ENCODE measurements around the gene DDX39A.

Gene DDX39A

DNA sequence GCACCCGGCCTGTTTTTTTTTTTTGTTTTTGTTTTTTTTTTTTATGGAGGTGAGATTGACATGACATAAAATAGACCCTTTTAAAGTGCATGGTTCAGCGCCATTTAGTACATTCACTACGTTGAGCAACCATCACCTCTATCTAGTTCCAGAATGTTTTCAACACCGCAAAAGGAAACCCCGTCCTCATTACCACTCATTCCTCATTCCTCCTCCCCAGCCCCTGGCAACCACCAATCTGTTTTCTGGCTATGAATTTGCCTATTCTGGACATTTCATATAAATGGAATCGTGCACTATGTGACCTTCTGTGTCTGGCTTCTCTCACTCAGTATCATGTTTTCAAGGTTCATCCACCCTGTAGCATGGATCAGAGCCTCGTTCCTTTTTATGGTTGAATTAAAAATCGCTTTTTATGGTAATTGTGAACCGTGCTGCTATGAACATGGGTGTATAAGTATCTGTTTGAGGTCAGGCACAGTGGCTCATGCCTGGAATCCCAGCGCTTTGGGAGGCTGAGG is 47.8 kb downstream of the DDX39A start:
- ChIA-PET POLR2A (no interaction called here), CTCF (no interaction called here)
- DNase-seq (ENCODE audit: extremely low spot score), result no peak
- no peak for TF ChIP-seq TARDBP (IDR thresholded peaks at IDR 0.05)
- TF ChIP-seq CTBP1 (IDR thresholded peaks at IDR 0.05; ENCODE audit: borderline replicate concordance), result no peak
- TF ChIP-seq, protein P1, sequence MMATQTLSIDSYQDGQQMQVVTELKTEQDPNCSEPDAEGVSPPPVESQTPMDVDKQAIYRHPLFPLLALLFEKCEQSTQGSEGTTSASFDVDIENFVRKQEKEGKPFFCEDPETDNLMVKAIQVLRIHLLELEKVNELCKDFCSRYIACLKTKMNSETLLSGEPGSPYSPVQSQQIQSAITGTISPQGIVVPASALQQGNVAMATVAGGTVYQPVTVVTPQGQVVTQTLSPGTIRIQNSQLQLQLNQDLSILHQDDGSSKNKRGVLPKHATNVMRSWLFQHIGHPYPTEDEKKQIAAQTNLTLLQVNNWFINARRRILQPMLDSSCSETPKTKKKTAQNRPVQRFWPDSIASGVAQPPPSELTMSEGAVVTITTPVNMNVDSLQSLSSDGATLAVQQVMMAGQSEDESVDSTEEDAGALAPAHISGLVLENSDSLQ (IDR thresholded peaks at IDR 0.05), result no peak
- no peak for TF ChIP-seq NFRKB (IDR thresholded peaks at IDR 0.05)
- TF ChIP-seq LEF1 (IDR thresholded peaks at IDR 0.05; ENCODE audit: borderline replicate concordance), result no peak
- TF ChIP-seq SUZ12 (IDR thresholded peaks at IDR 0.05), result no peak

DNA sequence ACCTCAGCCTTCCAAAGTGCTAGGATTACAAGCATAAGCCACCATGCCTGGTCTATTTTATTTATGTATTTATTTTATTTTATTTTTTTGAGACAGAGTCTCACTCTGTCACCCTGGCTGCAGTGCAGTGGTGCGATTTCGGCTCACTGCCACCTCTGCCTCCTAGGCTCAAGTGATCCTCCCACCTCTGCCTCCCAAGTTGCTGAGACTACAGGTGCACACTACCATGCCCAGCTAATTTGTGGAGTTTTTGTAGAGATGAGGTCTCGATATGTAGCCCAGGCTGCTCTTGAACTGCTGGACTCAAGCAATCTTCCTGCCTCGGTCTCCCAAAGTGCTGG is 48.2 kb downstream of the DDX39A start:
- no peak for TF ChIP-seq SP1 (IDR thresholded peaks at IDR 0.05)
- no peak for TF ChIP-seq SUZ12 (IDR thresholded peaks at IDR 0.05)
- TF ChIP-seq ZNF384 (IDR thresholded peaks at IDR 0.05), result no peak
- TF ChIP-seq NFRKB (IDR thresholded peaks at IDR 0.05), result no peak
- no peak for TF ChIP-seq LEF1 (IDR thresholded peaks at IDR 0.05; ENCODE audit: borderline replicate concordance)
- TF ChIP-seq ARNT (IDR thresholded peaks at IDR 0.05), result no peak
- TF ChIP-seq, protein P1 (IDR thresholded peaks at IDR 0.05), result no peak
- TF ChIP-seq CTBP1 (IDR thresholded peaks at IDR 0.05; ENCODE audit: borderline replicate concordance), result no peak
- no peak for TF ChIP-seq TARDBP (IDR thresholded peaks at IDR 0.05)
- TF ChIP-seq BHLHE40 (IDR thresholded peaks at IDR 0.05; ENCODE audit: borderline replicate concordance), result no peak
- no peak for TF ChIP-seq HDGF (IDR thresholded peaks at IDR 0.05; ENCODE audit: borderline replicate concordance)
- TF ChIP-seq FOXK2 (IDR thresholded peaks at IDR 0.05), result no peak
- no peak for TF ChIP-seq ELF4 (IDR thresholded peaks at IDR 0.05)
- TF ChIP-seq FOXM1 (IDR thresholded peaks at IDR 0.05; ENCODE audit: borderline replicate concordance), result no peak
- no peak for TF ChIP-seq L3MBTL2 (conservative IDR thresholded peaks at IDR 0.05)
- no peak for TF ChIP-seq FOXA1 (IDR thresholded peaks at IDR 0.05)
- POLR2A ChIA-PET, result no interaction called here
- no peak for DNase-seq (ENCODE audit: extremely low spot score)
- CTCF ChIA-PET, result interaction anchor here (1.1 kb wide), 1 partner anchor 23 kb away, joined by 3 read pairs; no protein-coding TSS in a partner anchor

DNA sequence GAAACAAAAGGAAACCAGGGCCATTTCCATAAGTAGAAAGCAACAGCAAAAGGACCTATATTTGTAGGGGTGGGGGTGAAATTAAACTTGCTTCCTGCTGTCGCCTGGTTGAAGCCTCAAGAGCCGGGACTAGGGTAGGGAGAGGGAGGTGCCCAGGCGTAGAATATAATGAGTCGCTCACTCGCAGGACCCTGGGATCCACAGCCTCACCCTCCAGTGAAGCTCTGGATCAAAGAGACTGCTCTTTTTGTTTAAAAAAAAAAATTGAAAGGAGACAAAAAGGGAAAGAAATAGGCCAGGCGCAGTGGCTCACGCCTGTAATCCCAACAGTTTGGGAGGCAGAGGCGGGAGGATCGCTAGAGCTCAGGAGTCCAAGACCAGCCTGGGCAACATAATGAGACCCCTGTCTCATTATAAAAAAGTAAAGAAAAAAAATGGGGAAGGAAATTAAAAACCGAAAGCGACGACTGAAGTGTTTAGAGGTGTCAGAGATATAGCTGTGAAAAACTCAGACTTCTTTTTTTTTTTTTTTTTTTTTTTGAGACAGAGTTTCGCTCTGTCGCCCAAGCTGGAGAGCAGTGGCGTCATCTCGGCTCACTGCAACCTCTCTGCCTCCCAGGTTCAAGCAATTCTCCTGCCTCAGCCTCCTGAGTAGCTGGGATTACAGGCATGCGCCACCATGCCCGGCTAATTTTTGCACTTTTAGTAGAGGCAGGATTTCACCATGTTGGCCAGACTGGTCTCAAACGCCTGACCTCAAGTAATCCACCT is 48.8 kb downstream of the DDX39A start:
- ChIA-PET CTCF (interaction anchor here (1.1 kb wide), 1 partner anchor 22 kb away, joined by 3 read pairs; no protein-coding TSS in a partner anchor), POLR2A (no interaction called here)
- DNase-seq (ENCODE audit: extremely low spot score), result no peak
- TF ChIP-seq ELF4 (IDR thresholded peaks at IDR 0.05) (no peak), SP1 (IDR thresholded peaks at IDR 0.05) (no peak), NFRKB (IDR thresholded peaks at IDR 0.05) (no peak), BHLHE40 (IDR thresholded peaks at IDR 0.05; ENCODE audit: borderline replicate concordance) (no peak), SUZ12 (IDR thresholded peaks at IDR 0.05) (no peak), L3MBTL2 (conservative IDR thresholded peaks at IDR 0.05) (no peak), FOXA1 (IDR thresholded peaks at IDR 0.05) (no peak), ARNT (IDR thresholded peaks at IDR 0.05) (no peak), ZNF384 (IDR thresholded peaks at IDR 0.05) (no peak), FOXM1 (IDR thresholded peaks at IDR 0.05; ENCODE audit: borderline replicate concordance) (no peak), HDGF (IDR thresholded peaks at IDR 0.05; ENCODE audit: borderline replicate concordance) (no peak), TARDBP (IDR thresholded peaks at IDR 0.05) (no peak), LEF1 (IDR thresholded peaks at IDR 0.05; ENCODE audit: borderline replicate concordance) (no peak)
- TF ChIP-seq, protein P1 (IDR thresholded peaks at IDR 0.05), result no peak

DNA sequence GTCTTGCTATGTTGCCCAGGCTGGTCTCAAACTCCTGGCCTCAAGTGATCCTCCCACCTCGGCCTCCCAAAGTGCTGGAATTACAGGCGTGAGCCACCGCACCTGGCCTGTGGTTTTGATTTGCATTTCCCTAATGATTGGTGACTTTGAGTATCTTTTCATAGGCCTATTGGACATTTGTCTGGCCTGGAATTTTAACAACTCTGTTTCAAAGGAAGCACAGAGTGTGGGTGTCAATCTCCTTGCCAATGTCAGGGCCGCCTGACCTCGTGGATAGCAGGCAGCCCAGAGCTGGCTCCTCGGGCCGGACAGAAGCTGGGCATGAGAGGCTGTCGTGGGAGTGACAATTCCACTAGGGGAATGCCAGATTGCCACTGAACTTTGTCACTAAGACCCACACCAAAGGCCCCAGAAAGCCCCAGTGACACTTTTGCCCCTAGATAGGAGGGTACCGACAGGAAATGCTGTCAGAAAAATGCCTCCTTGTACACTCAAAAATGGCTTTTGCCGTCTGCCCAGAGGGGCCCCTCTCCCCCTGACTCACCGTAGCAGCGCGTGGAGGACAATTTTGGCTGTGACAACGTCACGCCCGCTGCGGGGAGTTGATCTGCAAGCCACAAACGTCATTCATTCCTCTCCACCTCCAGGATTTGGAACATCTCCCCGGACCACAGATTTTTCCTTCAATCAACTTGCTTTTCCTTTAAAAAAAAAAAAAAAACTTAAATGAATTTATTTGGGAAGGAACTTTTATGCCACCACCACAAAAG is 49.6 kb downstream of the DDX39A start:
- no peak for TF ChIP-seq SUZ12 (IDR thresholded peaks at IDR 0.05)
- no peak for TF ChIP-seq L3MBTL2 (conservative IDR thresholded peaks at IDR 0.05)
- TF ChIP-seq CTBP1 (IDR thresholded peaks at IDR 0.05; ENCODE audit: borderline replicate concordance), result no peak
- TF ChIP-seq FOXM1 (IDR thresholded peaks at IDR 0.05; ENCODE audit: borderline replicate concordance), result no peak
- no peak for TF ChIP-seq LEF1 (IDR thresholded peaks at IDR 0.05; ENCODE audit: borderline replicate concordance)
- no peak for TF ChIP-seq FOXK2 (IDR thresholded peaks at IDR 0.05)
- TF ChIP-seq SP1 (IDR thresholded peaks at IDR 0.05), result no peak
- TF ChIP-seq, protein P1 (IDR thresholded peaks at IDR 0.05), result no peak
- no peak for TF ChIP-seq NFRKB (IDR thresholded peaks at IDR 0.05)
- no peak for TF ChIP-seq TARDBP (IDR thresholded peaks at IDR 0.05)
- TF ChIP-seq BHLHE40 (IDR thresholded peaks at IDR 0.05; ENCODE audit: borderline replicate concordance), result no peak
- no peak for TF ChIP-seq HDGF (IDR thresholded peaks at IDR 0.05; ENCODE audit: borderline replicate concordance)
- no peak for DNase-seq (ENCODE audit: extremely low spot score)
- ChIA-PET CTCF (interaction anchor here (1.1 kb wide), 1 partner anchor 21 kb away, joined by 3 read pairs; no protein-coding TSS in a partner anchor), POLR2A (no interaction called here)

DNA sequence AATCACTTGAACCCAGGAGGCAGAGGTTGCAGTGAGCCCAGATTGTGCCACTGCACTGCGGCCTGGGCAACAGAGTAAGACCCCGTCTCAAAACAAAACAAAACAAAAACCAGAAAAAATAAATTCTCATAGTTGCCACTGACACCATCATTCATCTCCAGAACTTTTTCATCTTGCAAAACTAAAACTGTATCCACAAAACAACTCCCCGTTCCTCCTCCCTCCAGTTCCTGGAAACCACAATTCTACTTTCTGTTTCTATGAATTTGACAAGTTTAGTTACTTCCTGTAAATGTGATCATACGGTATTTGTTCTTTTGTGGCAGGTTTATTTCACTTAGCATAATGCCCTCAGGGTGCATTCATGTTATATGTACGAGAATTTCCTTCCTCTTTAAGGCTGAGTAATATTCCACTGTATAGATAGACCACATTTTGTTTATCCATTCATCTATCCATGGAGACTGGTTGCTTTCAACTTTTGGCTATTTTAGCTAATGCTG is 51.1 kb downstream of the DDX39A start:
- no peak for TF ChIP-seq ELF4 (IDR thresholded peaks at IDR 0.05)
- no peak for TF ChIP-seq HDGF (IDR thresholded peaks at IDR 0.05; ENCODE audit: borderline replicate concordance)
- no peak for TF ChIP-seq ZNF384 (IDR thresholded peaks at IDR 0.05)
- no peak for TF ChIP-seq SUZ12 (IDR thresholded peaks at IDR 0.05)
- no peak for TF ChIP-seq L3MBTL2 (conservative IDR thresholded peaks at IDR 0.05)
- TF ChIP-seq NFRKB (IDR thresholded peaks at IDR 0.05), result no peak
- no peak for TF ChIP-seq LEF1 (IDR thresholded peaks at IDR 0.05; ENCODE audit: borderline replicate concordance)
- TF ChIP-seq FOXA1 (IDR thresholded peaks at IDR 0.05), result no peak
- no peak for TF ChIP-seq TARDBP (IDR thresholded peaks at IDR 0.05)
- TF ChIP-seq ARNT (IDR thresholded peaks at IDR 0.05), result no peak
- no peak for TF ChIP-seq CTBP1 (IDR thresholded peaks at IDR 0.05; ENCODE audit: borderline replicate concordance)
- ChIA-PET CTCF (no interaction called here), POLR2A (interaction anchor here (1.2 to 2.4 kb wide), 2 partner anchors 13 to 231 kb away, joined by 3 to 9 read pairs; partner anchors contain the start of genes ADGRE5 and ASF1B)
- DNase-seq (ENCODE audit: extremely low spot score), result no peak

All from HEK293T (cell line).